ENCODE measurements around the gene KLF12.

Gene KLF12

GRCh38 chr13:74134221-74134776 lies at the start of gene KLF12:
Gene KLF12, minus strand, starts transcription at chr13:74134404.
- peak; percentile 96 for DNase-seq (ENCODE audit: low spot score)

- DNase-seq (ENCODE audit: low spot score): no peak
Measured at GRCh38 chr13:74182491-74182890, 48.3 kb upstream of the KLF12 start.

GRCh38 chr13:74174810-74175209 lies 40.6 kb upstream of the KLF12 start:
- peak; percentile 5 for DNase-seq (ENCODE audit: low spot score)

DNA sequence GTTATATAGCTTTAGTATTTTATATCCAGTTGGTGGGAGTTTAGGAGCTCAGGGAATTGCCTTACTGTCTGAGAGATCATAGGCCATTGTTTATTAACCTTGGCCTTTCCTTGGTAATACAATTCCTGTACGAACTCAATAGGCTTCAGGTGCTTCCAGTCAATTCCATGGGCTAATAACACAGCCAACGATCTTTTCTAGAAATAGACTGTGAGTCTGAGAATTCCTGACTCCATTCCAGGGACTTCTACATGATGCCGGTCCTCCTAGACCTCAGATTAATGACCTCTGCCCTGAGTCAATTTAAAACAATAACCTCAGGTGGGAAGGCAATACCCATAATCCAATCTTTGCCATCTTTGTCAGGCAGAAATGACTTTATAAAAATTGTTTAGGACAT lies 39.6 kb upstream of the KLF12 start:
- DNase-seq (ENCODE audit: low spot score): no peak

GRCh38 chr13:74171641-74172040 lies 37.4 kb upstream of the KLF12 start:
- DNase-seq (ENCODE audit: low spot score): no peak

DNA sequence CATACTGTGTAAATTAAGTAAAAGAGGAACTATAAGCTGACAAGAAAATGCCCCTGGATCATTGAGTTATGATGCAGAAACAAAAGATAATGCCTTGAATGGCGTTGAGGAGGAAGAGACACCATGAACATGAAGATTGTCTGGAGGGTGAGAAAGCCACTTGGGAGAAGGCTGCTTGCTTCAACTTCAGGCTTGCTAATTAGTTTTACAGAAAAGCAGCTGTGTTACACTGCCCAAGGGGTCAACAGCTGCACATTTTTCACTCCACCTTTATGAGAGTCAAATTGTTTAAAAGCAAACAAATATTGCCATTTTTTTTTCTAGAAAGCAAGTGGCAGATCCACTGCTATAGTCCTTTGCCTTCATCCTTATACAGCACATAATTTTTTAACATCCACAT lies 35.5 kb upstream of the KLF12 start:
- no peak for DNase-seq (ENCODE audit: low spot score)

GRCh38 chr13:74168263-74168675 lies 34.1 kb upstream of the KLF12 start:
- DNase-seq (ENCODE audit: low spot score): no peak

DNA sequence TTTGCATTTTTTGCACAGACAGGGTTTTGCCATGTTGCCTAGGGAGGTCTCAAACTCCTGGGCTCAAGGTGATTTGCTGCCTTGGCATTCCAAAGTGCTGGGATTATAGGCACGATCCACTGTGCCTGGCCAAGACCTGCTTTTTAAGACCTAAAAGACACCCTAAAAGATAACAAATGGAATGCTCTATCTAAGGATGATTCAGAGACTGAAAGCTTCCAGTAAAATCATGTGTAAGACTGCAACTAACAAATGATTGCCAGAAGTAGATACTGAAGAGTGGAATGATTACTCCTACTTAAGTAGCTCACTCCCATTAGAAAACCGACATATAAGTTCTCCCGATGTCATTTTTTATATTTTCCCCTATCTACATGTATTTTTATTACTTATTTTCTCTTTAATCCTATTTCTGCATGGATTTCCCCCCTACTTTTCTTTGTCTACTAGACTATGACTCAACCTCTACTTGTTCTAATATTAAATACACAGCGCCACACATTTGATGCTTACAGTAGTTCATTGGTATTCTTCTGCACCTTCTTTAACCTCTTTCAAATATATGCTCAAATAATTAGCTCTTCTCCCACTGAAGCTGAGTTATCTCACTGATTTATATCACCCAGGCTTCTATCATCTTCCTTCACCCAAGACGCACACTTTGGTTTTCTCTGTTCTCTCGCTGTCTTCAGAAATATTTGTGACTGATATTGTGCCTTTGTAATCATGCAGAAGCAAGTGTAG lies 32.2 kb upstream of the KLF12 start:
- DNase-seq (ENCODE audit: low spot score): no peak

DNA sequence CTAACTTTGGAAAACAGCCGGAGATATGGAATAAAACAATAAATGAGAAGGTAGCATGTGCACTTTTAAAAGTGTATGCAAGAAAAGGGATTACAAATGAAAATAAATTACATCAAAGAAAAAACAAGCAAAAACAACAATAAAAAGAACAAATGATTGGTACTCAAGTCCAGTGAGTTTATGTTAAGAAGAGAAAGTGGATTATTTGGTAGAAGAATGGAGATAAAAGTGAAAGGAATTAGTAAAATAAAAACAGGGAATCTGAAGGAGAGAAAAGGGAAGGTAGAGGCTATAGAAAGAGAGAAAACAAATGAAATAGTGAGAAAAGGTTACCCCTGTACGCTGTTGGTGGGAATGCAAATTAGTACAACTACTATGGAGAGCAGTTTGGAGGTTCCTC lies 28.6 kb upstream of the KLF12 start:
- DNase-seq (ENCODE audit: low spot score): no peak

GRCh38 chr13:74162135-74162534 lies 27.9 kb upstream of the KLF12 start:
- DNase-seq (ENCODE audit: low spot score): no peak

GRCh38 chr13:74158571-74159352 lies 24.6 kb upstream of the KLF12 start:
- no peak for DNase-seq (ENCODE audit: low spot score)

GRCh38 chr13:74158028-74158427 lies 23.8 kb upstream of the KLF12 start:
- DNase-seq (ENCODE audit: low spot score): no peak

DNA sequence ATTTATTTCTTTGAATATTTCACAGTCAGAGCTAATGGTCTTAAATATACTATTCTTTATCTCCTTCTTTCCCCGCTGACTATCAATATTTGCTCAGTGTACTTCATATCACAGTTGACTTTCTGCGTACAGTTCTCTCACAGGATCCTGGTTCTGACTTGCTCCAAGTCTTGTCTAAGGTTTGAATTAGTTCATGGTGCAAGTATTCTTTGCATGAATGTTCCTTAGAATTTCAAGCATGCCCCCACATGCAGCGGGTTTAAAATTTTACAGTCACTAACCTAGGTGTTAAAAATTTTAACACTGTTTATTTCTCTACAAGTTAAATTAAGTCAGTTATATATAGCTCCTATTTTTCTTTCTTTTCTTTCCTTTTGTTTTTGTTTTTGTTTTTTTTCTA lies 20.8 kb upstream of the KLF12 start:
- no peak for DNase-seq (ENCODE audit: low spot score)

DNA sequence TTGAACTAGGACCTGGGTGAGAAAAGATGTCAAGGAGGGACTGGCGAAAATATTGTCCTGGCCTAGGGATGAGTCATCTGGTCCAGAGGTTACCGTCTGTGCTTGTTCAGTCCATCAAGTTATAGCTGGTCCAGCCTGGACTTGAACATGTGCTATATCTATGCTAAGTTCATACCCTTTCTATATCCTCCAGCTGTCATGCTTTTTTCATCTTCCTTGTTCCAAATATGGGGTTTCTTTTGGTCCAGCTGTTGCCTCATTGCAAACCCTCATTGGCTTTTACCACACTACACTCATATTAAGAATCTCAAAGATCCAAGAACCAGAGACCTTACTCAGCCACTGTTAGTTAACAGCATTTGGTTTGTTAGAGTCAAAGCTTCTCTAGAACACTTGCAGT lies 19.1 kb upstream of the KLF12 start:
- no peak for DNase-seq (ENCODE audit: low spot score)

- no peak for DNase-seq (ENCODE audit: low spot score)
Measured at GRCh38 chr13:74151859-74152258, 17.7 kb upstream of the KLF12 start.

DNA sequence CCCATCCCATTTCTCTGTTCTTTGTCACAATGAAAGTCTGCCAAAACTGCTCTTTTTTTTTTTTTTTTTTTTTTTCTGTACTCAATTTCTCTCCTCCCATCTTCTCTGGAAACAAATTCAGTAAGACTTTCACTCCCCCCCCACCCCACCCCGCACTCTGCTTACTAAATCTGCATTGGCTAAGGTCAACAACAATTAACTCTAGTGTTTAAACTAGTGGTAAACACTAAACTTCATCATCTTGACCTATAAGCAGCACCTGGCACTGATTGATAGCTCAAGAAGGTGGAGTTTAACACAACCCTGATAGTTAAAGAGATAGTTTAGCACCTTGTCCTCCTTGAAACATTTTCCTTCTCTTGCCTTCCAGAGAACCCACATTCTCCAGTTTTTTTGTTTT lies 14.1 kb upstream of the KLF12 start:
- no peak for DNase-seq (ENCODE audit: low spot score)

- DNase-seq (ENCODE audit: low spot score): no peak
Measured at GRCh38 chr13:74145249-74145975, 11.2 kb upstream of the KLF12 start.

DNA sequence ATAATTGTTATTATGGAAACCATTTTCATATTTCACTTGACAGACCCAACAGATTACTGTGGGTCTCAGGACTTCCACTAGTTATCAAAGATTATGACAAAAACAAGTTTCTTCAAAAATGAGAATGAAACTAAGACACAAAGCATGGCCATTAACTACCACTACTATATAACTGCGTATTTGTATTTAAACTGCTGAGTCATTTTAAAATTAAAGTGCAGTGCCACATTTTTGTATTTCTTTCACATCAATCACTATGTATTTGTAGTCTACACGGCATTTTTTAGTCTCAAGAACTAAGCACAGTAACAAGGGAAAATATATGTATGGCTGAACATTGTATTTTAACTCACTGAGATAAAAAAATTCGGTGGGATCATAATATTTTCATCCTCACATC lies 10.1 kb upstream of the KLF12 start:
- no peak for DNase-seq (ENCODE audit: low spot score)

GRCh38 chr13:74142257-74142656 lies 8.1 kb upstream of the KLF12 start:
- no peak for DNase-seq (ENCODE audit: low spot score)

DNA sequence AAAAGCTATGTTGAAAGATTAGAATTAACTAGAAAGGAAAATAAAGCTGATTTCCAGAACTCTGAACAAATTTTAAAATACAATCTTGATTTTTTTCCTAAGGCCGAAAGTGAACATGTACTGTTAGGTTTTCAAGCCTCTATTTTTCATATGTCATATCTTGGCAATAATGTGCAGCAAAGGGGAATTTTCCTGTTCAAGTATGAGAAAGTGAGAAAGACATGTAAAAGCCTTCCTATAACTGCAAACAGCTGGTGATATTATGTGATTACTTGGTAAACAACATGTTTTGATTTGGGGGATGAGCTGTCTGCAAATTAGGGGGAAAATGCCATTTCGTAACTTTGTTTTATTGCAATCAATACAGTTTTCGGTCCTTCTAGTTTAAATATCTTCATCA lies 4.0 kb upstream of the KLF12 start:
- no peak for DNase-seq (ENCODE audit: low spot score)

GRCh38 chr13:74136084-74136658 lies 2.0 kb upstream of the KLF12 start:
- peak; percentile 61 for DNase-seq (ENCODE audit: low spot score)

Data from CD4-positive, alpha-beta T cell treated with Interleukin-15 for 4 hours (primary cell).